Panc1 (cell line): ENCODE results near the gene NOP56.

Experiments
- CTCF ChIP-seq: fragments of 450-650 bp; IDR thresholded peaks from 2 replicates; pipeline ENCODE4 v1.5.1; 2017; ENCODE audit warnings: mild to moderate bottlenecking
- POLR2AphosphoS5 ChIP-seq: IDR thresholded peaks from 2 replicates; pipeline ENCODE4 v1.6.1; 2012; ENCODE audit warnings: mild to moderate bottlenecking, low read depth, low read length, moderate library complexity
- REST ChIP-seq, 2 experiments: IDR thresholded peaks; 2 replicates each; pipeline ENCODE4 v1.6.1; 2011 to 2012; ENCODE audit warnings: low read depth in 2 of 2, control low read depth in 1 of 2, low read length in 1 of 2, mild to moderate bottlenecking in 1 of 2, moderate library complexity in 1 of 2; ENCODE audit not compliant: insufficient read depth in 1 of 2
- SIN3A ChIP-seq: IDR thresholded peaks from 2 replicates; pipeline ENCODE4 v1.6.1; 2012; ENCODE audit warnings: low read depth, mild to moderate bottlenecking, low read length, moderate library complexity, borderline replicate concordance; ENCODE audit not compliant: insufficient read depth

- no peak for TF ChIP-seq CTCF
- no peak for TF ChIP-seq REST (IDR thresholded peaks at IDR 0.05; ENCODE audit: insufficient read depth in 1 of 2, low read depth in 2 of 2, low read length in 1 of 2)
- TF ChIP-seq POLR2AphosphoS5, result no peak
- TF ChIP-seq SIN3A, result no peak
These were observed 41.6 kb downstream of the NOP56 start for GRCh38 chr20:2694008-2694471.
